ENCODE results near the gene TFF3. TPM values are rescaled to one million over a fixed set of nuclear protein-coding genes. Genes with fewer than 3 reads are reported as not detected.

TFF3 gene
- total RNA-seq, 2 donors from 2014 or later = 2,373 to 4,154 TPM

GRCh38 chr21:42287193-42288083, 27.8 kb downstream of the TFF3 start:
- H3K36me3 ChIP-seq = no peaks in the 10 kb centered on the region
- no peak for DNase-seq
- no peak overlapping the region for H3K4me3 ChIP-seq
- no peaks in the 10 kb centered on the region for H3K27me3 ChIP-seq
- no peaks in the 10 kb centered on the region for H3K4me1 ChIP-seq
- intact Hi-C loops (cut with DNase I) = no loop called here
- H3K9me3 ChIP-seq = no peaks in the 10 kb centered on the region
- H3K27ac ChIP-seq = no peak overlapping the region
- H3K9ac ChIP-seq (ENCODE audit: low read depth in 2 of 2, low read length in 2 of 2) = no peak overlapping the region
- no peak for TF ChIP-seq CTCF (IDR thresholded peaks at IDR 0.05)

DNA sequence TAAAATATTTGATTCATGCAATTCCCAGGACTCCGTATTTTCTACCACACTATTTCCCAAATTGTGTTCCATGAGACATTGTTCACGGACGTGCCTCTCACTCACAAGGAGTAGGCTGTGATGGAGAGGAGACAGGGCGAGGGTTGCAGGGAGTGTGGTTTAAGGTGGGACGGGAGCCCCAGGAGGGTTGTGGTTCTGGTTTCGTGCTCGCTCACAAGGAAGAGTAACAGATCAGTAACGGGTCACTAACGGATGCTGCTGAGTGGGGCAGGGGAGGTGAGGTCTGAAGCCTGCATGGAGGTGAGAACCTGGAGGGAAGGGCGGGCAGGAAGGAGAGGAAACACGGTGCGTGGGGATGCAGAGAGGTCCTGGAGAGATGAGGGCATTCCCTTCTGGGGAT, 28.8 kb downstream of the TFF3 start:
- no peaks in the 10 kb centered on the region for H3K36me3 ChIP-seq
- H3K27me3 ChIP-seq = no peaks in the 10 kb centered on the region
- DNase-seq = no peak
- no peaks in the 10 kb centered on the region for H3K9me3 ChIP-seq
- no peak overlapping the region for H3K4me3 ChIP-seq
- intact Hi-C loops (cut with DNase I) = no loop called here
- H3K4me1 ChIP-seq = no peaks in the 10 kb centered on the region
- H3K27ac ChIP-seq = no peak overlapping the region
- no peak for TF ChIP-seq CTCF (IDR thresholded peaks at IDR 0.05)
- H3K9ac ChIP-seq (ENCODE audit: low read depth in 2 of 2, low read length in 2 of 2) = no peak overlapping the region

DNA sequence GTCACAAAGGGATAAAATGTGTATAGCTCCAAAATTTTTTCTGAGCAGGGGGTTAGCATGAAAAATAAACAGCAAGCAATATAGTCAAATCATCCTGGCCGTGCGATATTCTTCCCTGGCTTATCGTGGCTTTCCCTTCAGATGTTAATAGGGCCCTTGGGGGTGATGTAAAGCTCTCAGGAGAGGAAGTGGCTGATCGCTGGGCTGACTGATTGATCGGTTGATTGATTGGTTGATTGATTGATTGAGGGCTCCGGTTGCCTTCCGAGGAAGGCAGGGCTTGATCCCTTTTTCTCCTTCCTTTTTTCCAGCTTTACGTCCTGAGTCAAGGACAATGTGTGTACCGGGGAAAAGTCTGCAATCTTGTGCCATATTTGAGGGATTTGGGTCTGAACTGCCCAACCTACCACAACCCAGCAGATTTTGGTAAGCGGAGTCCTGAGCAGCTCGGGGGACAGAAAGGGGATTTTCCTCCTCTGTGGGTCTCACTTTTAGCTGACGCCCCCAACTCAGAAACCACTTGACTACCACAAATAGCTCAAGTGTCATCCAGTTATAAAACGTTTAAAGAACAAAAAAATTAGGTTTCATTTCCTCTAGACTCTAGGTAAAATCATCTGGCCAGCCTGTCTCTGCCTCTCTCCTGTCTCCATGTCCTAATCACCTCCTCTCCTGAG, 29.5 kb downstream of the TFF3 start:
- no peaks in the 10 kb centered on the region for H3K4me1 ChIP-seq
- H3K9ac ChIP-seq (ENCODE audit: low read depth in 2 of 2, low read length in 2 of 2) = no peak overlapping the region
- H3K27me3 ChIP-seq = no peaks in the 10 kb centered on the region
- H3K36me3 ChIP-seq = no peaks in the 10 kb centered on the region
- DNase-seq = no peak
- TF ChIP-seq CTCF (IDR thresholded peaks at IDR 0.05) = no peak
- intact Hi-C loops (cut with DNase I) = no loop called here
- H3K4me3 ChIP-seq = no peak overlapping the region
- no peaks in the 10 kb centered on the region for H3K9me3 ChIP-seq
- no peak overlapping the region for H3K27ac ChIP-seq

GRCh38 chr21:42282715-42283114, 32.5 kb downstream of the TFF3 start:
- H3K27ac ChIP-seq = no peak overlapping the region
- no peaks in the 10 kb centered on the region for H3K4me1 ChIP-seq
- H3K9me3 ChIP-seq = no peaks in the 10 kb centered on the region
- intact Hi-C loops (cut with DNase I) = no loop called here
- H3K27me3 ChIP-seq = no peaks in the 10 kb centered on the region
- H3K4me3 ChIP-seq = no peak overlapping the region
- no peak overlapping the region for H3K9ac ChIP-seq (ENCODE audit: low read depth in 2 of 2, low read length in 2 of 2)
- TF ChIP-seq CTCF (IDR thresholded peaks at IDR 0.05) = no peak
- DNase-seq = no peak
- no peaks in the 10 kb centered on the region for H3K36me3 ChIP-seq

- DNase-seq = no peak
- Histone ChIP-seq H3K36me3 (no peaks in the 10 kb centered on the region), H3K27me3 (no peaks in the 10 kb centered on the region), H3K4me3 (no peak overlapping the region), H3K9me3 (no peaks in the 10 kb centered on the region), H3K4me1 (no peaks in the 10 kb centered on the region), H3K9ac (ENCODE audit: low read depth in 2 of 2, low read length in 2 of 2) (no peak overlapping the region), H3K27ac (no peak overlapping the region)
- intact Hi-C loops (cut with DNase I) = no loop called here
- no peak for TF ChIP-seq CTCF (IDR thresholded peaks at IDR 0.05)
Measured at GRCh38 chr21:42282021-42282420, 33.2 kb downstream of the TFF3 start.
